ENCODE measurements around the gene EPB41L3. TPM values are rescaled to one million over a fixed set of nuclear protein-coding genes. Genes with fewer than 3 reads are reported as not detected.
"Not testable (repeated sequence)": the region's sequence is repeated elsewhere in the genome, so short reads cannot be mapped to it uniquely, and the experiment has no call there.

The EPB41L3 gene
- total and polyA plus RNA-seq, 2 experiments from 2014 or later, result 20.8 to 22.2 TPM

DNA sequence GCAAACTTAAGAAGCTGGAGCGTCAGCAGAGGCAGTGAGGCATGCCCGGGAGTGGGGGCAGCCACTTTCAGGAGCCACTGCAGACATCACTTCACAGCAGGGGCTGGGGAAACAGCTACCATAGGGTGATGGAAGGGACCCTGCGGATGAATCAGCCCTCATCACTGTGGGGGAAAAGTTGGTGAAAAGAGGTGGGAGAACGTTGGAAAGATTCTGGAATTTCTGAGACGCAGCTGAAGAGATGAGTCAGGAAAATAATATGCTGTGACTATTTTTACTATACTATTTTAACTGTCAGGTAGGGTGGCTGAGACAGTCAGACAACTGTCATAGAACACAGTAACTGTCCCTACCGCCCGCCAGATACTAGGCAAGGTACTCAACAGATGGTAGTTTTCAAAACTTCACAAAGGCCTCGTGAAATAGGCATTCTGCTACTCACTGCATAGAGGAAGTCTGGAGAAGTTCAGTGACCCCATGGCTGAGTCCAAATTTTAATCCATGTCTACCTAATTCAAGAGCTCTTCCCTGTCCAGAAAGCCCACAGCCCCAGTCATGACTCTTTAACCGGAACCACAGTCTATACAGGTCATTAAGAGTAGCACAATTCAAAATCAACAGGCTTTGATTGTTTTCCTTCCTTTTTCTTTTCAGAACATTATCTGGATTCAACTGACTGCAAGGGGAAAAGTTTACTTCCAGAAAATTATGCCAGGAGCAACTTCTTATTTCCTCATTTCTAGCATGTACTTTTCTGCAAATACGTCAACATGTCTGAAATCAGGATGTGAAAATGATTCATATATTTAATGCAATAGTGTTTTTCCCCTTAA, 39.3 kb upstream of the EPB41L3 start:
- WGBS, 2 experiments (ENCODE audit: low coverage in 1 of 2, low lambda C conversion rate in 2 of 2, missing lambda C conversion rate in 2 of 2), result 35 to 47% methylated on average over 10 of the region's 10 CpGs
- peak overlapping the region; percentile 47 for H2AFZ ChIP-seq
- peak overlapping the region; percentile 63 for H3K4me2 ChIP-seq (ENCODE audit: unreplicated experiment)
- H4K20me1 ChIP-seq (ENCODE audit: insufficient read depth), result no peaks in the 10 kb centered on the region
- no peak overlapping the region for H3K4me3 ChIP-seq
- no peak overlapping the region for H3K9ac ChIP-seq
- no peak for TF ChIP-seq EZH2phosphoT487 (IDR thresholded peaks at IDR 0.05; ENCODE audit: insufficient read depth, low read depth)
- TF ChIP-seq EZH2 (IDR thresholded peaks at IDR 0.05; ENCODE audit: insufficient read depth, poor library complexity, severe bottlenecking), result no peak
- no peaks in the 10 kb centered on the region for H3K27me3 ChIP-seq (replicated peaks; ENCODE audit: insufficient read depth)
- in situ Hi-C loops (cut with MboI), result no loop called here
- H3K79me2 ChIP-seq (ENCODE audit: insufficient read depth), result no peaks in the 10 kb centered on the region
- H3K9me2 ChIP-seq (ENCODE audit: insufficient read depth), result no peaks in the 10 kb centered on the region
- no peaks in the 10 kb centered on the region for H3K36me3 ChIP-seq (ENCODE audit: low read depth)
- peaks cover 28% of the 10 kb centered on the region for H3F3A ChIP-seq (ENCODE audit: insufficient read depth)
- peaks cover 48% of the 10 kb centered on the region for H3K4me1 ChIP-seq (ENCODE audit: insufficient read depth)
- H3K27ac ChIP-seq, result peak overlapping the region; percentile 48
- no peaks in the 10 kb centered on the region for H3K9me3 ChIP-seq (ENCODE audit: low read depth)
- peak; percentile 57 for DNase-seq

DNA sequence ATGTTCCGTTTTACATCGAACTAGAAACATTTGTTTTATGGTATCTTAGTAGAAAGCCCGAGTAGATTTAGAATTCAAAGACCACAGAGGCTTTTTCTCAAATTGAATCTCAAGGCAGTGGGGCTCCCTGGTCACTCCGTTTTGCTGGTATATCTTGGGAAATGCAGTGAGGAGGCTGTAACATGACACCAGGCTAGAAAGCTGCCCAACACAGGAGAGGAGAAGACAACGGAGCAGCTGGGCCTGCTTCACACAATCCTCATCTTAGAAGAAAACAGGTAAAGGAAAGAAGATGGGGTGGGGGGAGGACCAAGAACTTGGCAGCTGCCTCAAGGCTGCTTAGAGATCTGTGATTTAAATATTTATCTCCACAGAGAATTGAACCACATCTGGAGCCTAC, 38.3 kb upstream of the EPB41L3 start:
- Histone ChIP-seq H3K4me1 (ENCODE audit: insufficient read depth) (peaks cover 53% of the 10 kb centered on the region), H4K20me1 (ENCODE audit: insufficient read depth) (no peaks in the 10 kb centered on the region), H3K27ac (peak overlapping the region; percentile 40; the same call in 1 of the 2 replicates), H3K9me2 (ENCODE audit: insufficient read depth) (no peaks in the 10 kb centered on the region), H3K36me3 (ENCODE audit: low read depth) (no peaks in the 10 kb centered on the region), H3K9me3 (ENCODE audit: low read depth) (no peaks in the 10 kb centered on the region), H3K4me2 (ENCODE audit: unreplicated experiment) (peak overlapping the region; percentile 63), H3K79me2 (ENCODE audit: insufficient read depth) (no peaks in the 10 kb centered on the region), H3K4me3 (no peak overlapping the region), H3K27me3 (replicated peaks; ENCODE audit: insufficient read depth) (no peaks in the 10 kb centered on the region), H2AFZ (peak overlapping the region; percentile 56), H3F3A (ENCODE audit: insufficient read depth) (peaks cover 28% of the 10 kb centered on the region), H3K9ac (0 out of 2 replicates have a peak overlapping the region, but pooled peaks have one; percentile 6)
- DNase-seq, result peak; percentile 59
- WGBS, 2 experiments (ENCODE audit: low coverage in 1 of 2, low lambda C conversion rate in 2 of 2, missing lambda C conversion rate in 2 of 2), result 32 to 38% methylated on average over 5 of the region's 5 CpGs
- TF ChIP-seq EZH2 (IDR thresholded peaks at IDR 0.05; ENCODE audit: insufficient read depth, poor library complexity, severe bottlenecking), result no peak
- no peak for TF ChIP-seq EZH2phosphoT487 (IDR thresholded peaks at IDR 0.05; ENCODE audit: insufficient read depth, low read depth)
- in situ Hi-C loops (cut with MboI), result no loop called here

DNA sequence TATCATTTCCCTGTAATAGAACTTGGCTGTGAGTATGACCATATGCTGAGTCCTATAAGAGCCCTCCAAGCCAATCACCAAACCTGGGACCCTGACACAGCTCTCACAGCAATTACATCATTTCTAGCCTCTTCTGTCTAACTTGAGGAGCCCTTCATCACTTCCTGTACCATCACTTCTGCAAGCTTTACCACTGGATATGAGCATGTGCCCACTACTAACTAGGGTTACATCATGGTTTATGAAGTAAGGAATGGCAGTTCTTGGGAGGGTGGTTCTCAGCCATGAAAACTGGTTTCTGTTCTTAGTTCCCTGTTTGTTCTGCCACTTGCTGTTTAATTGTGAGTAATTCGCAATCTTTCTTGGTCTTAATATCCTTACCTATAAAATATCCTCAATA, 31.0 kb upstream of the EPB41L3 start:
- Histone ChIP-seq H3F3A (ENCODE audit: insufficient read depth) (no peaks in the 10 kb centered on the region), H3K27ac (no peak overlapping the region), H3K9me3 (ENCODE audit: low read depth) (no peaks in the 10 kb centered on the region), H3K4me1 (ENCODE audit: insufficient read depth) (peaks cover 14% of the 10 kb centered on the region; the same call in 1 of the 2 replicates), H2AFZ (no peak overlapping the region), H3K79me2 (ENCODE audit: insufficient read depth) (no peaks in the 10 kb centered on the region), H3K4me3 (no peak overlapping the region), H3K36me3 (ENCODE audit: low read depth) (no peaks in the 10 kb centered on the region), H4K20me1 (ENCODE audit: insufficient read depth) (no peaks in the 10 kb centered on the region), H3K9ac (no peak overlapping the region), H3K4me2 (ENCODE audit: unreplicated experiment) (no peak overlapping the region), H3K9me2 (ENCODE audit: insufficient read depth) (no peaks in the 10 kb centered on the region), H3K27me3 (replicated peaks; ENCODE audit: insufficient read depth) (no peaks in the 10 kb centered on the region)
- TF ChIP-seq EZH2 (IDR thresholded peaks at IDR 0.05; ENCODE audit: insufficient read depth, poor library complexity, severe bottlenecking) (no peak), EZH2phosphoT487 (IDR thresholded peaks at IDR 0.05; ENCODE audit: insufficient read depth, low read depth) (no peak)
- 91 to 100% methylated on average over 1 of the region's 1 CpG for WGBS, 2 experiments (ENCODE audit: low coverage in 1 of 2, low lambda C conversion rate in 2 of 2, missing lambda C conversion rate in 2 of 2)
- in situ Hi-C loops (cut with MboI), result no loop called here
- DNase-seq, result no peak

DNA sequence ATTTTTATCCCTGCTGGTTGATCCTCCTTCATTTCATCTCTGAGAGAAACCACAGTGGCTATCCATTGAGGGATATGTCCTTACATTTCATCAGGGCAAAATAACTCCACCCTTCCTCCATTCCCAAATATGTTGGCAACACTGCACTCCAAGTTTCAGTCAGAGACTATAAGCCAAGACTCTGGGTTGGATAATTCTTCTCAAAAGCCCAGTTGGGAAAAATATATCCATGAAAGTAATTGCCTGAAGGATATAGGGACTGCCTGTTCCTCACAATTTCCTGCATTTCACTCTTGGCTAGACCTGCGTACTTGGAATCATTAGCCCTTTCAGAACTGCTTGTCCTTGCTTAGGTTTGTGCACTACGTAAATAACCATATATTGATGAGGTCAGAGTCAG, 27.9 kb upstream of the EPB41L3 start:
- TF ChIP-seq EZH2phosphoT487 (IDR thresholded peaks at IDR 0.05; ENCODE audit: insufficient read depth, low read depth), result no peak
- TF ChIP-seq EZH2 (IDR thresholded peaks at IDR 0.05; ENCODE audit: insufficient read depth, poor library complexity, severe bottlenecking), result no peak
- H4K20me1 ChIP-seq (ENCODE audit: insufficient read depth), result no peaks in the 10 kb centered on the region
- H3K36me3 ChIP-seq (ENCODE audit: low read depth), result no peaks in the 10 kb centered on the region
- no peaks in the 10 kb centered on the region for H3K79me2 ChIP-seq (ENCODE audit: insufficient read depth)
- H3K9me3 ChIP-seq (ENCODE audit: low read depth), result no peaks in the 10 kb centered on the region
- H3K4me1 ChIP-seq (ENCODE audit: insufficient read depth), result no peaks in the 10 kb centered on the region
- H3K9ac ChIP-seq, result no peak overlapping the region
- H3K4me3 ChIP-seq, result no peak overlapping the region
- H3K27ac ChIP-seq, result no peak overlapping the region
- no peaks in the 10 kb centered on the region for H3K27me3 ChIP-seq (replicated peaks; ENCODE audit: insufficient read depth)
- WGBS, 2 experiments (ENCODE audit: low coverage in 1 of 2, low lambda C conversion rate in 2 of 2, missing lambda C conversion rate in 2 of 2), result 75% methylated on average over 2 of the region's 2 CpGs
- no peaks in the 10 kb centered on the region for H3K9me2 ChIP-seq (ENCODE audit: insufficient read depth)
- no peak overlapping the region for H3K4me2 ChIP-seq (ENCODE audit: unreplicated experiment)
- H3F3A ChIP-seq (ENCODE audit: insufficient read depth), result no peaks in the 10 kb centered on the region
- no peak overlapping the region for H2AFZ ChIP-seq
- DNase-seq, result no peak
- in situ Hi-C loops (cut with MboI), result no loop called here

DNA sequence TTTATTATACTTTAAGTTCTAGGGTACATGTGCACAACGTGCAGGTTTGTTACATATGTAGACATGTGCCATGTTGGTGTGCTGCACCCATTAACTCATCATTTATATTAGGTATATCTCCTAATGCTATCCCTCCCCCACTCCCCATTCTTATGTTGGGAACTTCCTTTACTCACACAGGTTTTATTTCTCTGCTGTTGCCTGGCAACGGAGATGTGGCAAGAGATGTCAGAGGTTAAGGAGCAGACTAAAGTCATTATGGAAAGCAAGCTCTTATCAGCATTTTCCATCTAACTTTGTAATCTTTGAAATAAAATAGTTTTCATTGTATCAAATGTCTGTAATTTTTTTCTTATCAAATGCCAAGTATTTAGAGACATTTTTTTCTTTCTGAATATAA, 26.8 kb upstream of the EPB41L3 start:
- WGBS, 2 experiments (ENCODE audit: low coverage in 1 of 2, low lambda C conversion rate in 2 of 2, missing lambda C conversion rate in 2 of 2), result 1 to 3% methylated on average over 2 of the region's 2 CpGs
- H4K20me1 ChIP-seq (ENCODE audit: insufficient read depth); H3K36me3 ChIP-seq (ENCODE audit: low read depth); H3K9ac ChIP-seq; in situ Hi-C loops (cut with MboI); H3K4me2 ChIP-seq (ENCODE audit: unreplicated experiment); H3K9me3 ChIP-seq (ENCODE audit: low read depth); H3F3A ChIP-seq (ENCODE audit: insufficient read depth); H3K27ac ChIP-seq; H3K79me2 ChIP-seq (ENCODE audit: insufficient read depth); H3K4me1 ChIP-seq (ENCODE audit: insufficient read depth); H3K27me3 ChIP-seq (replicated peaks; ENCODE audit: insufficient read depth); H2AFZ ChIP-seq; H3K4me3 ChIP-seq; H3K9me2 ChIP-seq (ENCODE audit: insufficient read depth): not testable (repeated sequence)
- peak; percentile 59 for DNase-seq

All from GM23248 (cell line).